ENCODE measurements around the gene DLG2. TPM values are rescaled to one million over a fixed set of nuclear protein-coding genes. Genes with fewer than 3 reads are reported as not detected.

DLG2 gene
- total and polyA plus RNA-seq, 2 of the 8 experiments (the other 6 are each of a cell fraction or from before 2014, with no cell fraction given) = 1.7 to 14.3 TPM

DNA sequence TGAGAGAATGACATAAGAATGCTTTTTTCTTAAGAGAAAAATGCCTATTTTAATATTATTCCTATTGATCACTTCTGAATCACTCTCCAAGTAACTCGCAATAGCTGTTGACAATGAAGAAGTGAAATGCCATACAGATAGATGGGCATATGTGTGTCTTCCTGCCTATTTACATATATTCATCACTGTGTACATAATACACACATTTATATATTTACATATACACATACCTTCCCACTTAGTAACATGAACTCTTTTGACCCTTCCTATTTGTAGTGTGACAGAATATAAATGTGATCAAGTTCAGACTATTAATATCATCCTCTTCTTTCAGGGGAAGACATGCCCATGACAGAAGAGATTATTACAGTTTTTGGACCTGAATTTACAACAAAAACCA is 756.7 kb downstream of the DLG2 start:
- Histone ChIP-seq H3K9me3 (ENCODE audit: insufficient read depth in 2 of 2, low read depth in 1 of 2, low read length in 1 of 2) (no peaks in the 10 kb centered on the region), H4K5ac (ENCODE audit: insufficient read length, low read depth, low read length) (no peak overlapping the region), H3K27ac (ENCODE audit: low read depth, low read length) (no peak overlapping the region), H3K23me2 (ENCODE audit: low read depth, low read length) (no peaks in the 10 kb centered on the region), H4K8ac (ENCODE audit: extremely low read depth, insufficient read depth, low read length) (no peak overlapping the region), H3K79me2 (ENCODE audit: control insufficient read depth in 1 of 2, insufficient read depth in 2 of 2, low read length in 2 of 2) (no peaks in the 10 kb centered on the region), H3K18ac (ENCODE audit: extremely low read depth, low read length) (no peak overlapping the region), H3K4me2 (ENCODE audit: insufficient read depth in 1 of 2, low read depth in 2 of 2, low read length in 2 of 2) (no peak overlapping the region), H2BK120ac (replicated peaks; ENCODE audit: low read depth, low read length) (no peak overlapping the region), H3K56ac (replicated peaks; ENCODE audit: insufficient read length, low read depth, low read length) (no peak overlapping the region), H2BK12ac (ENCODE audit: low read depth, low read length) (no peak overlapping the region), H2BK15ac (ENCODE audit: low read length) (no peak overlapping the region), H3K4me1 (replicated peaks in 1 of 4; ENCODE audit: control insufficient read depth in 3 of 4, insufficient read depth in 4 of 4, low read length in 3 of 4) (peaks cover 0 to 9% (median 5%) of the 10 kb centered on the region in 4 experiments; a peak in 3 of 7 replicates), H4K20me1 (replicated peaks in 1 of 2; ENCODE audit: control insufficient read depth in 1 of 2, insufficient read depth in 2 of 2, low read length in 2 of 2) (no peaks in the 10 kb centered on the region), H3K36me3 (ENCODE audit: control insufficient read depth in 2 of 4, insufficient read depth in 4 of 4, low read length in 3 of 4) (no peaks in the 10 kb centered on the region), H3K4ac (replicated peaks; ENCODE audit: insufficient read length, low read depth, low read length) (no peak overlapping the region), H4K91ac (replicated peaks; ENCODE audit: insufficient read length, low read length) (no peak overlapping the region), H3K23ac (ENCODE audit: insufficient read length) (no peak overlapping the region), H3K14ac (ENCODE audit: insufficient read length) (no peak overlapping the region), H2AK5ac (ENCODE audit: low read depth, low read length) (no peak overlapping the region), H3K4me3 (ENCODE audit: extremely low read depth in 1 of 4, insufficient read depth in 2 of 4, low read depth in 3 of 4, low read length in 4 of 4) (no peak overlapping the region), H2BK20ac (ENCODE audit: low read length) (no peak overlapping the region), H2BK5ac (ENCODE audit: low read depth, low read length) (no peak overlapping the region), H2AFZ (ENCODE audit: low read length) (no peak overlapping the region), H3K27me3 (replicated peaks in 1 of 4; ENCODE audit: control insufficient read depth in 3 of 4, extremely low read depth in 1 of 4, insufficient read depth in 3 of 4, low read length in 3 of 4) (no peaks in the 10 kb centered on the region), H3K9ac (replicated peaks in 1 of 4; ENCODE audit: extremely low read depth in 1 of 4, low read depth in 3 of 4, low read length in 3 of 4) (no peak overlapping the region), H3K79me1 (ENCODE audit: low read depth, low read length) (no peaks in the 10 kb centered on the region)
- FAIRE-seq (no peak), DNase-seq (ENCODE audit: low read depth in 1 of 2, low spot score in 2 of 2) (no peak)
- TF ChIP-seq SIN3A (conservative IDR thresholded peaks at IDR 0.05 in 1 of 2, IDR thresholded peaks at IDR 0.05 in 1 of 2; ENCODE audit: low read depth in 1 of 2, low read length in 2 of 2) = no peak
- TF ChIP-seq KDM5A (IDR thresholded peaks at IDR 0.05; ENCODE audit: low read length) = no peak
- TF ChIP-seq RNF2 (IDR thresholded peaks at IDR 0.05; ENCODE audit: borderline replicate concordance, low read depth, low read length, missing control alignments, poor library complexity, severe bottlenecking) = no peak
- no peak for TF ChIP-seq EGR1 (IDR thresholded peaks at IDR 0.05; ENCODE audit: borderline replicate concordance, low read depth, low read length)
- TF ChIP-seq TEAD4 (IDR thresholded peaks at IDR 0.05; ENCODE audit: low read depth, low read length) = no peak
- TF ChIP-seq CBX5 (IDR thresholded peaks at IDR 0.05; ENCODE audit: low read depth, low read length) = no peak
- TF ChIP-seq SAP30 (IDR thresholded peaks at IDR 0.05; ENCODE audit: insufficient read depth, insufficient replicate concordance, low read length) = no peak
- no peak for TF ChIP-seq TBP (IDR thresholded peaks at IDR 0.05; ENCODE audit: low read depth, low read length)
- TF ChIP-seq, protein P1, sequence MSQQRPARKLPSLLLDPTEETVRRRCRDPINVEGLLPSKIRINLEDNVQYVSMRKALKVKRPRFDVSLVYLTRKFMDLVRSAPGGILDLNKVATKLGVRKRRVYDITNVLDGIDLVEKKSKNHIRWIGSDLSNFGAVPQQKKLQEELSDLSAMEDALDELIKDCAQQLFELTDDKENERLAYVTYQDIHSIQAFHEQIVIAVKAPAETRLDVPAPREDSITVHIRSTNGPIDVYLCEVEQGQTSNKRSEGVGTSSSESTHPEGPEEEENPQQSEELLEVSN (IDR thresholded peaks at IDR 0.05) = no peak
- POLR2A ChIA-PET (ENCODE audit: partially characterized antibody) = no interaction called here
- CTCF ChIA-PET (ENCODE audit: partially characterized antibody) = interaction anchor here (1.2 to 2.0 kb wide), 2 partner anchors 28 to 29 kb away, joined by 3 to 6 read pairs; no protein-coding TSS in a partner anchor
- WGBS, 2 experiments (ENCODE audit: extremely low coverage in 1 of 2, insufficient coverage in 1 of 2, insufficient read length in 1 of 2, insufficient replicate concordance in 2 of 2, low coverage in 1 of 2, low lambda C conversion rate in 2 of 2, missing lambda C conversion rate in 1 of 2) = 100% methylated on average over 1 of the region's 1 CpG; no CpG with 5 or more reads in 1 of the 2 experiments
